ENCODE results near the gene PPP2R2D.

- TF ChIP-seq ESRRG (CRISPR knock-in tag; IDR thresholded peaks at IDR 0.05) (no peak), GLIS3 (CRISPR knock-in tag; IDR thresholded peaks at IDR 0.05) (no peak), ZNF565 (CRISPR knock-in tag; conservative IDR thresholded peaks at IDR 0.05; ENCODE audit: low read depth) (no peak), PATZ1 (CRISPR knock-in tag; IDR thresholded peaks at IDR 0.05; ENCODE audit: borderline replicate concordance) (no peak), CREB5 (CRISPR knock-in tag; IDR thresholded peaks at IDR 0.05; ENCODE audit: low read depth) (no peak), BACH2 (CRISPR knock-in tag; IDR thresholded peaks at IDR 0.05; ENCODE audit: borderline replicate concordance) (no peak), PPARA (CRISPR knock-in tag; IDR thresholded peaks at IDR 0.05; ENCODE audit: borderline replicate concordance) (no peak), ZFP3 (CRISPR knock-in tag; IDR thresholded peaks at IDR 0.05) (no peak), CSDC2 (CRISPR knock-in tag; IDR thresholded peaks at IDR 0.05) (no peak), RARB (CRISPR knock-in tag; IDR thresholded peaks at IDR 0.05) (no peak), TSHZ2 (CRISPR knock-in tag; IDR thresholded peaks at IDR 0.05) (no peak), ZNF8 (CRISPR knock-in tag; IDR thresholded peaks at IDR 0.05) (no peak), ZC3H10 (CRISPR knock-in tag; IDR thresholded peaks at IDR 0.05) (no peak), TCF4 (CRISPR knock-in tag; IDR thresholded peaks at IDR 0.05; ENCODE audit: borderline replicate concordance) (no peak)
Measured at GRCh38 chr10:131979336-131979735, 78.5 kb downstream of the PPP2R2D start.

Data from SK-N-SH treated with all-trans-retinoic acid at 6 μM for 48 hours (cell line).